ENCODE data around the gene DPYD. TPM values are rescaled to one million over a fixed set of nuclear protein-coding genes. Genes with fewer than 3 reads are reported as not detected.

The DPYD gene
- total RNA-seq, 1 experiment from 2014 or later, result 12.8 TPM

- Histone ChIP-seq H3K9me3 (ENCODE audit: low read length) (no peaks in the 10 kb centered on the region), H3K79me2 (ENCODE audit: low read length) (no peaks in the 10 kb centered on the region), H3K36me3 (ENCODE audit: low read depth, low read length) (no peaks in the 10 kb centered on the region), H3K4me1 (ENCODE audit: insufficient read depth, low read length) (peaks cover 8% of the 10 kb centered on the region; the same call in 1 of the 2 replicates), H2AFZ (ENCODE audit: low read length) (no peak overlapping the region), H3K27ac (ENCODE audit: low read length) (no peak overlapping the region), H4K20me1 (ENCODE audit: low read length) (no peaks in the 10 kb centered on the region), H3K4me2 (ENCODE audit: low read length) (no peak overlapping the region), H3K27me3 (ENCODE audit: low read length) (no peaks in the 10 kb centered on the region), H3F3A (ENCODE audit: low read length, unreplicated experiment) (no peaks in the 10 kb centered on the region), H3K4me3 (ENCODE audit: low read length) (no peak overlapping the region), H3K9ac (ENCODE audit: low read length) (no peak overlapping the region), H3K9me2 (replicated peaks; ENCODE audit: low read length) (no peaks in the 10 kb centered on the region)
- ChIA-PET POLR2A (ENCODE audit: unreplicated experiment) (no interaction called here), CTCF (no interaction called here)
- no peak for TF ChIP-seq EZH2 (IDR thresholded peaks at IDR 0.05; ENCODE audit: low read length, unreplicated experiment)
- no peak for TF ChIP-seq EZH2phosphoT487 (IDR thresholded peaks at IDR 0.05; ENCODE audit: borderline replicate concordance, low read length)
- no peak for TF ChIP-seq CTCF (conservative IDR thresholded peaks at IDR 0.05; ENCODE audit: low read depth, low read length)
- intact Hi-C loops (cut with micrococcal nuclease), result no loop called here
- ATAC-seq (no peak), DNase-seq (no peak)
- no TSS peak for BruUV-seq (replicated peaks)
These were observed 209.0 kb downstream of the DPYD start for GRCh38 chr1:97711858-97712257.

- Histone ChIP-seq H3K4me1 (ENCODE audit: insufficient read depth, low read length) (no peaks in the 10 kb centered on the region), H3K9ac (ENCODE audit: low read length) (no peak overlapping the region), H3K9me3 (ENCODE audit: low read length) (no peaks in the 10 kb centered on the region), H2AFZ (ENCODE audit: low read length) (no peak overlapping the region), H3K9me2 (replicated peaks; ENCODE audit: low read length) (no peaks in the 10 kb centered on the region), H3K4me2 (ENCODE audit: low read length) (no peak overlapping the region), H3K36me3 (ENCODE audit: low read depth, low read length) (no peaks in the 10 kb centered on the region), H3F3A (ENCODE audit: low read length, unreplicated experiment) (no peaks in the 10 kb centered on the region), H3K4me3 (ENCODE audit: low read length) (no peak overlapping the region), H4K20me1 (ENCODE audit: low read length) (no peaks in the 10 kb centered on the region), H3K27ac (ENCODE audit: low read length) (no peak overlapping the region), H3K79me2 (ENCODE audit: low read length) (no peaks in the 10 kb centered on the region), H3K27me3 (ENCODE audit: low read length) (no peaks in the 10 kb centered on the region)
- no peak for DNase-seq
- ChIA-PET CTCF (no interaction called here), POLR2A (ENCODE audit: unreplicated experiment) (no interaction called here)
- intact Hi-C loops (cut with micrococcal nuclease), result no loop called here
- BruUV-seq (replicated peaks), result no TSS peak
- no peak for ATAC-seq
- TF ChIP-seq EZH2phosphoT487 (IDR thresholded peaks at IDR 0.05; ENCODE audit: borderline replicate concordance, low read length), result no peak
- TF ChIP-seq CTCF (conservative IDR thresholded peaks at IDR 0.05; ENCODE audit: low read depth, low read length), result no peak
- no peak for TF ChIP-seq EZH2 (IDR thresholded peaks at IDR 0.05; ENCODE audit: low read length, unreplicated experiment)
These were observed 227.2 kb downstream of the DPYD start for GRCh38 chr1:97693601-97694000.

- no peaks in the 10 kb centered on the region for H3K36me3 ChIP-seq (ENCODE audit: low read depth, low read length)
- H3K27me3 ChIP-seq (ENCODE audit: low read length), result no peaks in the 10 kb centered on the region
- no peaks in the 10 kb centered on the region for H3K9me3 ChIP-seq (ENCODE audit: low read length)
- no peaks in the 10 kb centered on the region for H3F3A ChIP-seq (ENCODE audit: low read length, unreplicated experiment)
- H3K79me2 ChIP-seq (ENCODE audit: low read length), result no peaks in the 10 kb centered on the region
- H3K9me2 ChIP-seq (replicated peaks; ENCODE audit: low read length), result no peaks in the 10 kb centered on the region
- no peaks in the 10 kb centered on the region for H4K20me1 ChIP-seq (ENCODE audit: low read length)
- ChIA-PET POLR2A (ENCODE audit: unreplicated experiment) (no interaction called here), CTCF (no interaction called here)
- no peaks in the 10 kb centered on the region for H3K4me1 ChIP-seq (ENCODE audit: insufficient read depth, low read length)
- intact Hi-C loops (cut with micrococcal nuclease), result no loop called here
- H3K4me2 ChIP-seq (ENCODE audit: low read length), result no peak overlapping the region
- BruUV-seq (replicated peaks), result no TSS peak
- no peak overlapping the region for H3K4me3 ChIP-seq (ENCODE audit: low read length)
- H3K27ac ChIP-seq (ENCODE audit: low read length), result no peak overlapping the region
- no peak for ATAC-seq
- H3K9ac ChIP-seq (ENCODE audit: low read length), result no peak overlapping the region
- H2AFZ ChIP-seq (ENCODE audit: low read length), result no peak overlapping the region
- no peak for DNase-seq
- no peak for TF ChIP-seq EZH2 (IDR thresholded peaks at IDR 0.05; ENCODE audit: low read length, unreplicated experiment)
- TF ChIP-seq CTCF (conservative IDR thresholded peaks at IDR 0.05; ENCODE audit: low read depth, low read length), result no peak
- no peak for TF ChIP-seq EZH2phosphoT487 (IDR thresholded peaks at IDR 0.05; ENCODE audit: borderline replicate concordance, low read length)
These were observed 229.5 kb downstream of the DPYD start for GRCh38 chr1:97691325-97691724.

Measured in PC-3 (cell line).